Non-pigmented ciliary epithelial cell (primary cell): ENCODE measurements around the gene SCYGR6.

Source experiments
- DNase-seq: peaks from one replicate; pipeline ENCODE4 v3.0.0-alpha.2; 2010; ENCODE audit warnings: low read depth

Gene SCYGR6

GRCh38 chr2:227713291-227713690, 11.3 kb downstream of the SCYGR6 start:
- DNase-seq: no peak

GRCh38 chr2:227710986-227711385, 13.6 kb downstream of the SCYGR6 start:
- DNase-seq: no peak

GRCh38 chr2:227707390-227707789, 17.2 kb downstream of the SCYGR6 start:
- no peak for DNase-seq

GRCh38 chr2:227706859-227707258, 17.7 kb downstream of the SCYGR6 start:
- no peak for DNase-seq

GRCh38 chr2:227703961-227704360, 20.6 kb downstream of the SCYGR6 start:
- DNase-seq: no peak

- DNase-seq: no peak
These were observed 21.3 kb downstream of the SCYGR6 start for GRCh38 chr2:227703280-227703732.

- DNase-seq: no peak
These were observed 23.0 kb downstream of the SCYGR6 start for GRCh38 chr2:227701556-227701955.

- no peak for DNase-seq
These were observed 27.4 kb downstream of the SCYGR6 start for GRCh38 chr2:227696990-227697679.

GRCh38 chr2:227687189-227687588, 37.4 kb downstream of the SCYGR6 start:
- DNase-seq: no peak

- DNase-seq: no peak
These were observed 40.3 kb downstream of the SCYGR6 start for GRCh38 chr2:227684258-227684657.

- DNase-seq: no peak
These were observed 46.6 kb downstream of the SCYGR6 start for GRCh38 chr2:227677928-227678327.

- no peak for DNase-seq
These were observed 50.1 kb downstream of the SCYGR6 start for GRCh38 chr2:227674485-227674884.
